NCI-H2171 treated with DMSO at 0.1 percent for 48 hours (cell line): ENCODE data around the gene LENG9.
"Not testable (repeated sequence)": the region's sequence is repeated elsewhere in the genome, so short reads cannot be mapped to it uniquely, and the experiment has no call there.

Experiments used
- DNase-seq: peaks from one replicate; lab custom pipeline; 2025; lab: John Stamatoyannopoulos, UW

LENG9 gene

DNA sequence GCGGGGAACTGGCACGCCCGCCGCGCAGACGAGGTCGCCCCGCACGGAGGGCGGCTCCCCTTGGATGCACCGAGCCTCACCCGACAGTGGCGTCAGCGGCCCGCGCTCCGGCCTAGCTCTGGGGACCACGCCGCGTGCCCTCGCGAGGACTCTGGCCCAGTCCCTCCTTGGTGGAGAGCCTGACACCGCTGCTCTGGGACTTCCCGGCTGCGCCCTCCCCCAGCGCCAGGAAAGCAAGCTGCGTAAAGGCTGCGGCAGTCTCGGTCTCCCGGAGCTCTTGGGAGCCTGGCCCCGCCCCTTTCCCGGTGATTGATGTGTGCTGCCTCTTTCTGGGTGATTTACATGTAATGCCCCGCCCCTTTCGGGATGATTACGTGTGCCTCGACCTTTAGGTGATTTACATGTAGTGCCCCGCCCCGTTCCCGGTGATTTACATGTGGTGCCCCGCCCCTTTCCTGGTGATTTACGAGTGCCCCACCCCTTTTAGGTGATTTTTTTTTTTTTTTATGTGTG, at the start of gene LENG9:
Gene LENG9 (minus strand): TSS at position 248 of the 513 bp plus-strand sequence. CDS start 252 bp downstream, outside the sequence.
- DNase-seq, result peak; percentile 95

DNA sequence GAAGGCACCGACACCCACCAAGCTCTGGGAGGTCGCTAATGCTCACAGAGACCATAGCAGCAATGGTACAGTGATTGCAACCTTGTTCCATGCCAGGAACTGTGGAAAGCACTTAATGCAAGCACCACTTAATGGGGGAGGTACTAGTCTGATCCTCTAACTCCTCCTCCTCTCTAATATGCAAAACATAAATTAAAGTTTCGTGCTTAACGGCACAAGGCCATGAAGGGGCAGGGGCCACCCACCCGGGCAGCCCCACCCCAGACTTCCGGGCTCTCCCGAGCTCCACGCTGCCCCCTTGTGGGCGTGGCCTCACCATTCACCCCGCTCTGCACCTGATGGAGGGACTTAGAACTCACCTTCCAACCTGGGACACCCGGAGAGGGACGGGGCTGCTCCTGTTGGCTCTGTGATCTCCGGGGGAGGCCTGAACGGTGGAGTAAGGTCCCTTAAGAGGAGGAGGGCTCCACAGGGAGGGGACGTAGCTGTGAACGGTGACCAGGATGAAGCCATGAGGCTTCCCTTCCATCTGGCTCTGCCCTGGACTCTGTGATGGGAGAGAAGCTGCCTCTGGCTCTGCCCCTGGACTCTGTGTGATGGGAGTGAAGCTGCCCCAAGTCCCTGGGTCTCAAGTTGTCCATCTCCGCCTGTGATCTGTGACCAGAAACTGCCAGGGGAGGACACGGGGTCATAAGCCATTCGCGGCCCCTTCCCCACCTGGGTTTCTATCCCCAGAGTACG, 45.8 kb upstream of the LENG9 start:
- DNase-seq, result not testable (repeated sequence)

DNA sequence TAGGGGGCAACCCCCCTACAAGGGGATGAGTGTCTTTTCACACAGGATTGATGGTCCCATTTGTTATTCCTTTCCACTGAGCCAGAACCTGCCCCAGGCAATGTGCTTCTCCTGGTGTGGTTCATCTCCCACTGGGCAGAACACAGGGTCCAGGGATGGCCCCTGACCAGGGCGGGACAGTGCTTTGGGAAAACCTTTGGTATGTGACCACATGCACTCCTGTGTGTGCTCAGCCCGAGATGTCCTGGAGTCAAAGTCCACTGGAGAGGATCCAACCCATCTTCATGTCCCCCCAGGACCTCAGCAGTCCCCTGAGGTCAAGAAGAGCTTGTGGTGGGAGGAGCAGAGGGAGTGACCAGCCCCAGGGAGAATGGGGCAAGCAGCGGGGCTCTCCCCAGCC, 44.9 kb upstream of the LENG9 start:
- DNase-seq, result not testable (repeated sequence)

DNA sequence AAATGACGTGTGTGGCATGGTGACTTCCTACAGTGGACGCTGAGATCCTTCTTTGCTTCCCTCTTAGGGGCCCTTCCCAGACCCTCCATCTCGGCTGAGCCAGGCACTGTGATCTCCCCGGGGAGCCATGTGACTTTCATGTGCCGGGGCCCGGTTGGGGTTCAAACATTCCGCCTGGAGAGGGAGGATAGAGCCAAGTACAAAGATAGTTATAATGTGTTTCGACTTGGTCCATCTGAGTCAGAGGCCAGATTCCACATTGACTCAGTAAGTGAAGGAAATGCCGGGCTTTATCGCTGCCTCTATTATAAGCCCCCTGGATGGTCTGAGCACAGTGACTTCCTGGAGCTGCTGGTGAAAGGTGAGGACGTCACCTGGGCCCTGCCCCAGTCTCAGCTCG, 44.2 kb upstream of the LENG9 start:
- no peak for DNase-seq

DNA sequence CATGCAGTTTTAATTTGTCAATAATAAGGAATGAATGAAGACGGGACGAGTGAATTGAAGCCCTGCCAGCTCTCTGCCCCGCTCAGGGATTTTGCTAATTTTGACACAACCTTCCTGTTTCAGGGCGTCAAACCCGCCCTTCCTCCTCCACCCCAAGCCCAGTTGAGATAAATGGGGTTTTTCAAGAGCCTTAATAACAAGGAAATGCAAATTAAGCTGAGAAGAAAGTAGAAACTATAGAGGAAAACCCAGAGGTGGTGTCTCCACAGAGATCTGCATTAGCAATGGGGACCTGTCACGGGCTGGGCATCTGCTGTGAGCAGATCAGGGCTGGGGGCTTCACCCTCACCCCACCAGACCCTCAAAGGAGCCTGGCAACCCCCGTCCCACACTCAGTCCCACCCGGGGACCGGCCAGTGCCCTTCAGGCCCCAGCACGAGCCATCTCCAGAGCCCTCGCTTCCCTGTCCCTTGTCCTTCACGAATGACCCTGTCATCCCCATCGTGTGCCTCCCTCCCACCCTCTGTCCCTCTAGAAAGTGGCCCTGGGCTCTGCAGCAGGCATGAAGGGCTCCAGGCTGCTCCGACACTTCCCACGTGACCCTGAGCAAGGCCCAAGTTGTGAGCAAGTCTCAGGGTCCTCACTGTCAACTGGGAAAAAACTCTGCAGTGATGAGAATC, 43.6 kb upstream of the LENG9 start:
- DNase-seq, result not testable (repeated sequence)

DNA sequence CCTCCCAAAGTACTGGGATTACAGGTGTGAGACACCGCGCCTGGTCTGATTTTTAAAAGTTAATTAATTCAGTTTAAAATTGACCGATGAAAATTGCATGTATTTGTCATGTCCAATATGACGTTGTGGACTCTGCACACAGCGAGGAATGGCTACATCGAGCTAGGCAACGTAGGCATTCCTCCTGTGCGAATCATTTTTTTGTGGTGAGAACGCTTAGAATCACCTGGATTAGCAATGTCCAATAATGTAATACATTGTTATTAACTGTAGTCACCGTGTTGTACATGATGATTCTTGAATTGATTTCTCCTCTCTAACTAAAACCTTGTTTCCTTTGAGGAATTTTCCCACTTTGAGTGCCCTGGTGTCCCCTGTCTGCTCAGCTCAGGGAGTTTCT, 42.5 kb upstream of the LENG9 start:
- no peak for DNase-seq

DNA sequence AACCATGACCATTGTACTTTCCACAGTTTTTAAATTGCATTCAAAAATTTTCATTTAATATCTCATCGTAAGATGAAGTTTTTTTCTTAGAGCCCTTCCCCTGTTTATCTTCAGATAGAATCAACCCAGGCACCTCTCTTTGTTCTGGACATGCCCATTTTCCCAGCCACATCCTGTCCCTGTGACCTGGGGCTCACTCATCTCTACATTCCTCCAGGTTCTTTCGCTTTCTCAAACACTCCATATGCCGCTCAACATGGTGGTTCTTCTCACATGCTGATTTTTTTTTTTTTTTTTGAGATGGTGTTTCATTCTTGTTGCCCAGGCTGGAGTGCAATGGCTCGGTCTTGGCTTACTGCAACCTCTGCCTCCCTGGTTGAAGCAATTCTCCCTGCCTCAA, 42.0 kb upstream of the LENG9 start:
- DNase-seq, result not testable (repeated sequence)

DNA sequence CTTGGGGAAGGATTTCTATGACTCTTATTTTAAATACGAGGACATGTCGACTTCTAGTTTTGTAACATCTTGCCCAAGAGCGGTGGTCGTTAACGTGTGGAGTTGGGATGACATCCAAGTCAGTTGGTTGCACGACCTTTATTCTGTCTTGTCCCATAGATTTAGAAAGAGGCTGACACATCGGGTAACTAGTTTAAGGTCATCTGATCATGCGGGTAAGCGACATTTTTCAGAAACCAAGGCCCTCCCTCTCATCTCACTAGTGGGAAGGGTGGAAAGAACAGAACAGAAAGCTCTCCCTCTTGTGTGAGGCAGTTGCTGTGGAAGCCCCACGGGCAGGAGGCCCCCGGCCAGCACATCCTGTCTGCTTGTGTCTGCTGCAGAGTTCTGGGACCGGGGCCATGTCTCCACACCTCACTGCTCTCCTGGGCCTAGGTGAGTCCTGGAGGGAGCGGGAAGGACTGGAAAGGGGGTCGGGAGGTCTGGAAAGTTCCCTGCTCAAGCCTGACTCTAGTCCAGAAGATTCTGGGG, 39.0 kb upstream of the LENG9 start, which contains the start of gene LAIR2:
Gene LAIR2 (plus strand): TSS at position 314 of the 531 bp plus-strand sequence. CDS start 88 bp downstream, at position 402.
- DNase-seq, result no peak

DNA sequence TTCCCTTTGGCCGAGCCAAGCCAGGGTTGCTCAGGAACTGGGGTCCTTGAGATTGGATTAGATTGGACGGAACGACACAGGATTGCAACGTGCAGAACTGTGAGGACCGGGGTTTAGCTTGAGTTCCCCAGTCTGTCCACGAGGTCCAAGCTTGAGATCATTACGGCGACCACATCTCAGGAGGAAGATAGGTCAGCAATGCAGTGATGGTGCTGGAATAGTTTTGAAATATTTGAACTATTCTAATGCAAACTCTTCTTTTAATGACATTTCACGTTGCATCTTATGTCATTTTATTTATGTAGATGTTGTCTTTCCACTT, 34.8 kb upstream of the LENG9 start:
- DNase-seq, result not testable (repeated sequence)

DNA sequence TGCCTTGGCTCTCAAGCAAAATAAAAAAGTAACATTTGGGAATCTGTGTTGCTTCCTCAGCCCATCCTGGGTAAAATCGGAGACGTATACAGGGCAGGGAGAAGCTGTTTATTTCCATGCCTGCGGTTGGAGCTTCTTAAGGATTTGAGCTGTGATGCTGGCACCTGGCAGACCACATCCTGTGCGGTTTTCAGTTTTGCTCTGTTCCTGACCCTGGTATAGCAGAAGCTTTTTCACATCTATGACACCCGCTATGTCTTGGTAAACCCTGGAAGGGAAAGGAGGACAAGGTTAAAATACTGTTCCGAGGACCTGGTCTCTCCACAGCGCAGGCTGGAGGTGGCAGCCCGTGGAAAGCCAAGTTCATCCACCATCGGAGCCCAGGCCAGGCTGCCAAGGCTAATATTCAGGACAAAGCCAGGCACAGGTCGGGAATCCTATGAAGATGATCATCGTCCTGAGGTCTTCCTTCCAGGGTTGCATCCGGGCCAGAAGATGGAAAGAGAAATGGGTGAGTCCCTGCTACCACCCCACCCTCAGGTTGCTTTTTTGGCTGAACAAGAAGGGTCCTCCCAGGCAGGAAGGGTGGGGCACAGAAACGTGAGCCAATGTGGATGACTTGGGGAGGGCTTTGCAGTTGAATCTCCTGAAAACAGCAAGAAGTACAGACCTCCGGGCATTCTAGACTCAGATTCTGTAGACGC, 34.3 kb upstream of the LENG9 start:
- not testable (repeated sequence) for DNase-seq

DNA sequence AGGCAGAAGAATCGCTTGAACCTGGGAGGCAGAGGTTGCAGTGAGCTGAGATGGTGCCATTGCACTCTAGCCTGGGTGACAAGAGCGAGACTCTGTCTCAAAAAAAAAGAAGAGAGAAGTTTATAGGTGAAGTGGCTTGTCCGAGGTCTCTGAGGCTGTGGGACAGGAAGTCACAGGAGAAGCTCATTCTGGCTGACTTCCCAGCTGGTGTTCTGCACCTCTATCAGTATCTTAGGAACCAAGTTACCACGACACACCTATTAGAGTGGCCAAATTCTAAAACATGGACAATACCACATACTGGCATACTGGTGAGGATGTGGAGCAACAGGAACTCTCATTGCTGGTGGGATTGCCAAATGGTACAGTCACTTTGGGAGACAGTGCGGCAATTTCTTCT, 31.7 kb upstream of the LENG9 start:
- DNase-seq, result not testable (repeated sequence)

DNA sequence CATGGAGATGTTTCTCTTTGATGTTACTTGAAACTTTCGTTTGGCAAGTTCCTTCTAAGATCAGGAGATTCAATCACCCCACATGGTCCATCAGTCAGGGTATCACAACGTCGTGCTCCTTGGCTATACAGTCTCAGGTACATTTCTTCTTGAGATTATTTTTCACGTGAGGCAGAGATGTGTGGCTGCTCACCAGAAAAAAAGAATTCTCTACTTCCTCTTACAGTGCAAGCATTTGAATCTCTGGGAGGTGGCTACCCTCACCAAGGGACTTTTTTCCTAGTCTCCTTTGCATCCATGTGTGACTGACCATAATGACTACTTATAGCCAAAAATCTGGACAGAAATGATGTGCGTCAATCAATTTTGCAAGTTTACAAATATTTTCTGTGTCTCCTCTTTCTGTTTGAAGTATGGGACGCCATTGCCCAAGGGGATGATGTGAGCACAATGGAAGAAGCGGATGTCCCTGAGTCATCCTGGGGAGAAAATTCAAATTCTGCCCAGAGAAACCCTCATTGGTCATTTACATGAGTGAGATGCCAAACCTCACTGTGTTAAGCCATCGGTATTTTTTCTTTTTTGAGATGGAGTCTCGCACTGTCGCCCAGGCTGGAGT, 30.5 kb upstream of the LENG9 start:
- DNase-seq, result no peak

DNA sequence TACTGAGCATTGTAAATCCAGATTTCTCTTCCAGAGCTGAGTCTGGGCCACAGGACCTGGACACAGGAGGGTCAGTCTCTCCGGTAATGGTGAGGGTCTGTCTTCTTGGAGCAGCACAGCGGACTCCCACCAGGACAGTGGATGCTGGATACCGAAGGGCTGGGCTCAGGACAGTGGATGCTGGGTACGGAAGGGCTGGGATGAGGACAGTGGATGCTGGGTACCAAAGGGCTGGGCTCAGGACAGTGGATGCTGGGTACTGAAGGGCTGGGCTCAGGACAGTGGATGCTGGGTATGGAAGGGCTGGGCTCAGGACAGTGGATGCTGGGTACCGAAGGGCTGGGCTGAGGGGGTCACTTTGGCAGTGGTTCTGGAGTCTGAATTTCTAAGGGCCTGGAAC, 29.5 kb upstream of the LENG9 start:
- DNase-seq, result not testable (repeated sequence)

DNA sequence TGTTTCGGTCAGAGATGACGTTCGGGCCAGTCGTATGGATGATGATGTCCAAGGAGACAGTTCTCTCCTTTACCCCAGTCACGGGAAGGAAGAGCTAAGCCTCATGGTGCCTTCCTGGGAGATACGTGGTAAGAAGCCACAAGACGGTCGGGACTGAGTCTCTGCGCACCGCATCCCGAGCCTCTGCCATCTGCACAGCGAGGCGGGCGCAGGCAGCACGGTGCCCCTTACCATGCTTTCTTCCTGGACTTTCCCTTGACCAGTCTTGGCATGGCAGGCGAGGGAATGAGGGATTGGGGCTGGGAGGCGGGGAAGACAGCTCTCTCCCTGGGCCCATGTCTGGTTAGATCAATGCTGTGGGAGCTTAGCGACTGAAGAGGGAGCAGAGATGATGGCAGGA, 29.0 kb upstream of the LENG9 start:
- no peak for DNase-seq

DNA sequence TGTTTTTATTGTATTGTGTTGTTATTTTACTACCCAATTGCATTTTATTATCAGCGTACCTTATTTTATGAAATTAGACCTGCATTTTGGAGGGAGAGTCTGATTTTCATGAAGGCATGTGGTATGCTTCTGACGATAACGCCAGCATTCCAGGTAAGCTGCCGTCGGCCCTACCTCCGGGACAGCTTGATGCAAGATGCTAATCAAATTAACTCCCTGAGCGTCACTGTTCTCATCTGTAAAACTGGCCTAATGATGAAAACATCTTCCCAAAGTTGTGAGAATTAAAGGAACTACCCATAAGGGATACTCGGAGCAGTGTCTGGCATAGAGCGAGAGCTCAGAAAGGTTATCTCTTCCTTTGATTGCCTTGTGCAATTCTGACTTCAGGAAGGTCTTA, 26.2 kb upstream of the LENG9 start:
- DNase-seq, result no peak

DNA sequence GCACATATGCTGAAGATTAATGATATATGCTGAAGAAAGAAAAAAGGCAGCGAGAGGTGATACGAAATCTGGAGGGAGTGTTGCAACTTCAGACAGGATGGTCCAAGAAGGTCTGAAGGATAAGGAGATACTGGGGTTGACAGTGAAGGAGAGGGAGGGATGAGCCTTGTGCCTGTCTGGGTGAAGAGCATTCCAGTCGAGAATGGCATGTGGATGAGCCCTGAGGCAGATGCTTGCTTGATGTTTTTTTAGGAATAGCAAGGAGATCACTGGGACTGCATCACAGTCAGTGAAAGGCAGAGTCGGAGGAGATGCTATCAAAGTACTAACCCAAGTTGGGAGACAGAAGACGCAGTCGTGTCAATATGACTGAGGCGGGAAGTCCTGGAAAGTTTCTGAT, 25.8 kb upstream of the LENG9 start:
- no peak for DNase-seq

DNA sequence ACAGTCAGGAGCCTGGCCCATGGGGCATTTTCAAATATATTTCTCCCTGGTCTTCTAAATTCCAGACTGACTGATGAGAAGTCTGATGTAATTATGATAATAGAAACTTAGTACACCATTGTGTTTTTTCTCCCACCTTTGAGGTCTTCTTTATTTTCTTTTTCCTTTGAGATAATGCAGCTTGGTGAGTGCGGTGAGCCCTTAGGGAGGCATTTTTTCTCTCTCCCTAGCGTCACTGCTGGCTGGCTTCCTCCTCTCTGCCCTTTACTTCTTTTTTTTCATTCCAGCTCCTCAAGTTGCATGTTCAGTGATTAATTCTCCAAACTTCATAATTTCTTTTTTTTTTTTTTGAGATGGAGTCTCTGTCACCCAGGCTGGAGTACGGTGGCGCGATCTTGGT, 22.3 kb upstream of the LENG9 start:
- DNase-seq, result no peak

DNA sequence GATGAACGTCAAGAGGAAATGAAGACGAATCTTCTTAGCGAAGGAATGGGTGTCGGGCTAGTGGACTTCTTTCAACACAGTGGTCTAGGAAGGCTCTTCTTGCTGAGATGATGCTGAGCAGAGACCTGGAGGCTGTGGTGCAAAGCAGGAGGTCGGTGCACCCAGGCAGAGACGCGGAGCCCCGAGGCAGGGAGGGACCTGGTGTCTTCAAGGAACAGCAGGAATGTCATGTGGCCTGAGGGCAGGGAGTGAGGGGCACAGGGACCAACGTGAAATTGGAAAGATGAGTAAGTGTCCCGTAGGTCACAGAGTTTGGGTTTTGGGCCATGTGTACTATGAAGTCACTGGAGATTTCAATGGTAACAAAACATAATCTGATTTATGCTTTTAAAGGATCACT, 20.9 kb upstream of the LENG9 start:
- DNase-seq, result no peak

DNA sequence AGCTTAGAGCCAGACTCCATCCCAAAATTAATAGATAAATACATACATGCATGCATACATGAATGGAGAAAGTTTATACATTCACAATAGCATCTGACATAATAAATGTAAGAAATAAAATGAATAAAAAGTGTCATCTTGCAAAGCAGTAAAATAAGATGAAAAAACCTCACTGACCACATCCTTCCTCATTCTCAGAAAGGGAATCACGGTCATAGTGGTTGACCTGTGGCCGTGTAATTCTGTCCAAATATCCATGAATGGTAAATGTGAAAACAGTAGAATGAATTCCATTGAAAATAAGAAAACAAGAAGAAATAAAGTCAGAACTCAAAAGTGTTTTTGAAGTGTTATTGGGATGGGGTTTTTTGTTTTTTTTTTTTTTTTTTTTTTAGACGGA, 19.3 kb upstream of the LENG9 start:
- DNase-seq, result no peak

DNA sequence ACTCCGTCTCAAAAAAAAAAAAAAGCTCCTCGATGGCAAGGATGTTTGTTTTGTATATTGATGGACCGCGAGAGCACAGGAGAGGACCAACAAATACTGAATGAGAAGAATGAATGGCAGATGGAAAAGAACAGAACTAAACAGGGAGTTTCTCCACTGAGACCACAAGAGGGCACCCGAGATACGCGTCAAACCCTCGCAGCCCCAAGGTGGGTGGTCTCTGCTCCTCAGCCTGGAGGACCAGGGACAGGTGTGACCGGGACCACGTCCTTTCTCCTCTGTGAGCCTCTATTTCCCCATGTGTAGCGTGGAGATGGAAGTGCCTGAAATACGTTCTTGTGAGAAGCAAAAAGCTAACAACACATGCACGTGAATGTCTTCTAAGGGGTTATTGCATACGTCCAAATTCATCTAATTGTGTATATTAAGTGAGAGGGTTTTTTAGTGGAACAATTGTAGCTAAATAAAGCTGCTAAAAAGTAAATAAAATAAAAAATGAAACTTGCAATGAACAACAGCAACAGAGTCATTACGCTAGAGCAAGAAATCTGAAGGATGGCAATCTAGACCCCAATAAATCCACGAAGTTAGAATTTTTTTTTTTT, 17.9 kb upstream of the LENG9 start:
- DNase-seq, result peak; percentile 60

DNA sequence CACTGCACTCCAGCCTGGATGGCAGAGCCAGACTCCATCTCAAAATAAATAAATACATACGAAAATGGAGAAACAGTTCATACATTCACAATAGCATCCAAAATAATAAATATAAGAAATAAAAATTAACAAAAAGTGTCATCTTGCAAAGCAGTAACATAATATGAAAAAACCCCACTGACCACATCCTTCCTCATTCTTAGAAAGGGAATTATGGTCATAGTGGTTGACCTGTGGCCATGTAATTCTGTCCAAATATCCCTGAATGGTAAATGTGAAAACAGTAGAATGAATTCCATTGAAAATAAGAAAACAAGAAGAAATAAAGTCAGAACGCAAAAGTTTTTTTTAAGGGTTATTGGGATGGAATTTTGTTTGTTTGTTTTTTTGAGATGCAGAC, 16.5 kb upstream of the LENG9 start:
- DNase-seq, result no peak
